Activated CD8-positive, alpha-beta memory T cell treated with anti-CD3 and anti-CD28 coated beads for 4 hours (primary cell): ENCODE measurements around the gene SNRNP40.

Experiments
- DNase-seq, 2 donors: peaks; one replicate each; pipeline ENCODE4 v3.0.0-alpha.2; 2020; ENCODE audit warnings: low read depth in 2 of 2

The SNRNP40 gene

GRCh38 chr1:31231802-31232201 lies 64.8 kb downstream of the SNRNP40 start:
- no peak for DNase-seq

DNA sequence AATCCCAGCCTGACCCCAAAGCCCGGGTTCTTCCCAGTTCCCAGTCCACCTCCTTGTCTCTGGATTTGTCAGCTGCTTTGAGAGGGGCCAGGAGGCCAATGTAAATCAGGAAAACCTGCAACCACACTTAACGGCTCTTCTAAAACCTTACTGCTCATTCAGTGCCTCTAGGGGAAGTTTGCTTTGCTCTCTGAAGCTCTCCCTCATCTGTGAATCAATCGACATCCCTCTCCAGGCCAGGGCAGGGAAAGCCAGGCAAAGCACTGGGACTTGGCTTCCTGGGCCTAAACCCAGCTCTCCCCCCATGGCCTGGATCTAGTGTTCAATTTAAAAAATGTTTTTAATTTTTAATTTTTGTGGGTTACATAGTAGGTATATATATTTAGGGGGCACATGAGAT lies 66.2 kb downstream of the SNRNP40 start:
- no peak for DNase-seq

- no peak for DNase-seq
Measured at GRCh38 chr1:31228986-31229385, 67.6 kb downstream of the SNRNP40 start.

GRCh38 chr1:31227891-31228568 lies 68.6 kb downstream of the SNRNP40 start:
- DNase-seq: no peak

- DNase-seq: no peak
Measured at GRCh38 chr1:31224068-31224467, 72.5 kb downstream of the SNRNP40 start.

DNA sequence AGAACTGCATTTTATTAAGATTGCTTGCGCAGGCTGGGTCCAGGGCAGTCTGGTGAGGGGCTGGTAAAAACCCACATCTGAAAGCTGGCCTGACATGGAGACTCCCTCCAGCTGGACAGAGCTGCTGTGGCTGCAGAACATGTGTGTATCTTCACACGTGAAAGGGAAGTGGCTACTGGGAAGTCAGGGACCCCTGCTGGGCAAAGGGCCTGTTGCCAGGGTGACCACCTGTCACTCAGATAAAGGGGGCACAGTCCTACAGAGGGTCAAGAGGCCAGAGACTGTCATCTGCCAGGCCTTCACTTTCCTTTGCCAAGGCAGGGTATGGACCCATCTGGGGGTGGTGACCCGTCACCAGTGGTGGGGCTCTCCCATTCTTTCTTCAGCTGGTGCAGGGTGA lies 74.4 kb downstream of the SNRNP40 start:
- no peak for DNase-seq

- no peak for DNase-seq
Measured at GRCh38 chr1:31221072-31221471, 75.5 kb downstream of the SNRNP40 start.

- no peak for DNase-seq
Measured at GRCh38 chr1:31219489-31219888, 77.1 kb downstream of the SNRNP40 start.

DNA sequence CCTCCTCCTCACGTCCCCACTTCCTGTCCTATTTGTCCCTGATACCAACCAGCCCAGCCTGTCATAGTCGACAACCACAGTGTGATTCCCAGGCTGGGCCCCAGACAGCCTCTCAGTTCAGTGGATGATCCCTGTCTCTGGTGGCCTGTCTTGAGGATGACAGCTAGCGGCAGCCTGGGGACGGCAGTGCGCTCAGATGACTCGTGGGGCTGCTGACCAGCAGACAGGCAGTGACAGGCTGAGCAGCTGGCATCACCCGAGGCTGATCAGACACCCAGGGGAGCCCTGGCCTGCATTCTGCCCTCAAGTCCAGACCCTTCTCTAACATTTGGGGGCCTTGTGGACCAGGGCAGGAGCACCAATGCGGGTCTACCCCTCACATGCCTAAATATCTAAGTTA lies 77.9 kb downstream of the SNRNP40 start:
- no peak for DNase-seq

GRCh38 chr1:31216016-31216415 lies 80.6 kb downstream of the SNRNP40 start:
- DNase-seq: no peak

DNA sequence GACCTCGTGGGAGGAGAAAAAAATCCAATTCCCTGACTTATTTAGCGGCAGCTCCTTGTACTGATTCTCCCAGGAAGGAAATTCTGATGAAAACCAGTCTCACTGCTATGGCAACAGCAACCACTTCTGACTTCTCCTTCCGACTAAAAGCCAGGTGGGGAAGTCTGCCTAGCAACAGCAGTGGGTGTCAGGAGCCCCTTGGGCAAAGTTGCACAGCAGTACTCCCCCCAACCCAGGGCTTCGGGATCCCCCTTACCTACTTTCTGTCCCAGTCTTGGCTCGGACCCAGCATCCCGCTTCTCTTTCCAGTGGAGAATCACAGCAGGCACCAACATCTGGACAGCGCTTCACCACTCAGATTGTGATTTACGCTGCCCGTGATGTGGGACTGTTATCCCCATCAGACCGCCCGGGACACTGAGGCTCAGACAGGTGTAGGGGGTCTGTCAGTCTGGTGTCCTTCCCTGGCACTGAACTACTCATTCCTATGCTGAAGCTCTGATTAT lies 81.5 kb downstream of the SNRNP40 start:
- DNase-seq: no peak

DNA sequence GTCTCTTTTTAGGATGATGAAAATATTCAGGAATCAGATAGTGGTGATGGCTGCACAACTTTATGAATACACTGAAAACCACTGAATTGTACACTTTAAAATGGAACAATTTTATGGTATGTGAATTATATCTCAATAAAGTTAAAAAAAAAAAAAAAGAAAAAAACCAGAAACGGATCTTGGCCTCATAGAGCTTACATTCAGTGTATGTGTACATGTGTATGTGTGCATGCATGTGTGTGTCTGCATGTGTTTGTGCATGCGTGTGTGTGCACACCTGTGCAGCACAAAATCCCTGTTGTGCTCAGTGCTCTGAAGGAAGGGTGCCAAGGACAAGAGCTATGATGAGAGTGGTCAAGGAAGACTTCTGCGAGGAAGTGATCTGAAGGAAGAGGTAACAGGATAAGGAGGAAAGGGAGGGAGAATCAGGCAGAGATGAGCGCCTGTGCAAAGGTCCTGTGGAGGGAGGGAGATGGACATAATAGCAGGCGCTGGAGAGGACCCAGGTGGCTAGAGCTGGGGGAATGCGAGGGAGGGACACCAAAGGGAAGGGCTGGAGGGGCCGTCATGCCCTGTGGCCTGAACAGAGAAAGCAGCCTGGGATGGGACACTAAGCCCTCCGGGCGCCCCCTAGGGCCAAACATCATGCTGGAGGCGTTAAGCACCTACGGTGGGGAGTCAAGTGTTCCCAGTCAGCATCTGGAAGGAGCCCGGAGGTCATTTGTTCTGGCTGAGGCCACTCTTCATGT lies 82.1 kb downstream of the SNRNP40 start:
- no peak for DNase-seq
